ENCODE results near the gene LRP8. TPM values are rescaled to one million over a fixed set of nuclear protein-coding genes. Genes with fewer than 3 reads are reported as not detected.

LRP8 gene
- total RNA-seq, 4 donors from 2014 or later = 1.4 to 9.8 (median 4.3) TPM

DNA sequence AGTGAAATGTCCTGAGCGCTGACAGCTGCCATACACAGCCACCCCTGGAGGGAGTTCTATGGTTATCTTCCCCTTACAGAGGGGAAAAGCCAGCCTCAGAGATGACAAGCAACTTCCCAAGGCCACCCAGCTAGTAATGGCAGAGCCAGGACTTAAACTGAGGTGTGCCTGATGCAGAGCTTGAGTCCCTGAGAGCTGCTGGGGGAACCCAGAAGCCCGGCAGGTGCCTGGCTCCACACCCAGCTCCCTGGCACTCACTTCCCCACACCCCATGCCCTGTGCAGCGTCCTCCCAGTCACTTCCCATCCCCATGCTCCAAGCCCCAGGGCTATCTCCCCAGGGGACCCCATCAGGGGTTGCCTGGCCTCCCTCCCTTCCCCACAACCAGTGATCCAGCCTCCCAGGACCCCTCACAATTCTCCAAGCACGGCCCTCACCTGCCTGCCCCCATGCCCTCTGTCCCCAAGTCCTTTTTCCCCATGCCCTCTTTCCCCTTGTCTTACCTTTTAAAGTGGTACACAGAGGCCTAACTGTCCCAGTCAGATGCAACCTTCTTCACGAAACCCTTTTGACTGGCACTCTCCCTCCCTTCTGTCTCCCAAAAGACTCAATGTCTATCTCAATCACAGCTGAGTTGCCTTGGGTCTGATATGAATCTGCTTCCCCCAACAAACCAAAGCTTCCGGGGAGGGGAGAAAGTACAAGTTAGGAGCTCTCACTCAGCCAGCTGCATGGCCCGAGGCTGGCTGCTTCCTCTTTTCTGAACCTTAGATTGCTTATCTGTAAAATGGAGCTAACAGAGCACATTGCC, 39.8 kb upstream of the LRP8 start:
- TF ChIP-seq, protein P1, sequence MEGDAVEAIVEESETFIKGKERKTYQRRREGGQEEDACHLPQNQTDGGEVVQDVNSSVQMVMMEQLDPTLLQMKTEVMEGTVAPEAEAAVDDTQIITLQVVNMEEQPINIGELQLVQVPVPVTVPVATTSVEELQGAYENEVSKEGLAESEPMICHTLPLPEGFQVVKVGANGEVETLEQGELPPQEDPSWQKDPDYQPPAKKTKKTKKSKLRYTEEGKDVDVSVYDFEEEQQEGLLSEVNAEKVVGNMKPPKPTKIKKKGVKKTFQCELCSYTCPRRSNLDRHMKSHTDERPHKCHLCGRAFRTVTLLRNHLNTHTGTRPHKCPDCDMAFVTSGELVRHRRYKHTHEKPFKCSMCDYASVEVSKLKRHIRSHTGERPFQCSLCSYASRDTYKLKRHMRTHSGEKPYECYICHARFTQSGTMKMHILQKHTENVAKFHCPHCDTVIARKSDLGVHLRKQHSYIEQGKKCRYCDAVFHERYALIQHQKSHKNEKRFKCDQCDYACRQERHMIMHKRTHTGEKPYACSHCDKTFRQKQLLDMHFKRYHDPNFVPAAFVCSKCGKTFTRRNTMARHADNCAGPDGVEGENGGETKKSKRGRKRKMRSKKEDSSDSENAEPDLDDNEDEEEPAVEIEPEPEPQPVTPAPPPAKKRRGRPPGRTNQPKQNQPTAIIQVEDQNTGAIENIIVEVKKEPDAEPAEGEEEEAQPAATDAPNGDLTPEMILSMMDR (IDR thresholded peaks at IDR 0.05; ENCODE audit: low read depth) = no peak

- TF ChIP-seq, protein P1 (IDR thresholded peaks at IDR 0.05; ENCODE audit: low read depth) = no peak
Observed at GRCh38 chr1:53366901-53367502, 39.1 kb upstream of the LRP8 start.

- TF ChIP-seq, protein P1 (IDR thresholded peaks at IDR 0.05; ENCODE audit: low read depth) = no peak
Observed at GRCh38 chr1:53365437-53366063, 37.7 kb upstream of the LRP8 start.

GRCh38 chr1:53362851-53363642, 35.2 kb upstream of the LRP8 start:
- TF ChIP-seq, protein P1 (IDR thresholded peaks at IDR 0.05; ENCODE audit: low read depth) = no peak

DNA sequence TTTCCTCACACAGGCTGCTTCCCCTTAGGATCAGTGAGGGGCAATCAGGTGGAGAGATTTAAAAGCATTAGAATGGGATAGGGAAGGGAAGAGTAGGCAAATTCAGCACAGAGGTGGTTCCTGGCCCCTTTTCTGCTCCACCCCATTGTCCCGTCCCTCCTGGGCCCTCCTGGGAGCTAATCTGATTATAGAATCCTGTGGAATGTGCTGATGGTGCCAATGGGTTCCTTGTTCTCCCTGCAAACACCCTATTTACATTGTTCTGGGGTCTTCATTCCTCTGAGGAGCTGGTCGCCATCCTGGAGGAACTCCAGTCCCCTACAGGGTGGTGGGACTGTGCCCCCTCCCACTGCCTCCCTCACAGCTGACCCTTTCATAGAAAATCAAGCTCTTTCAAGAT, 34.4 kb upstream of the LRP8 start:
- TF ChIP-seq, protein P1 (IDR thresholded peaks at IDR 0.05; ENCODE audit: low read depth) = no peak

- TF ChIP-seq, protein P1 (IDR thresholded peaks at IDR 0.05; ENCODE audit: low read depth) = no peak
Observed at GRCh38 chr1:53361541-53361961, 33.7 kb upstream of the LRP8 start.
